Measurements from ENCODE around the gene TSEN15.
A peak's percentile ranks its signal among the peaks of the same experiment; 100 is the strongest.

The TSEN15 gene

GRCh38 chr1:184052194-184052559 lies 647 bp downstream of the TSEN15 start:
- DNase-seq, result no peak

- DNase-seq, result no peak
Observed at GRCh38 chr1:184052750-184053149, 1.2 kb downstream of the TSEN15 start.

- DNase-seq, result no peak
Observed at GRCh38 chr1:184053881-184054280, 2.4 kb downstream of the TSEN15 start.

- no peak for DNase-seq
Observed at GRCh38 chr1:184056921-184057555, 5.5 kb downstream of the TSEN15 start.

- DNase-seq, result no peak
Observed at GRCh38 chr1:184059887-184060286, 8.4 kb downstream of the TSEN15 start.

- DNase-seq, result no peak
Observed at GRCh38 chr1:184060316-184060715, 8.8 kb downstream of the TSEN15 start.

- no peak for DNase-seq
Observed at GRCh38 chr1:184061396-184062003, 10.0 kb downstream of the TSEN15 start.

- no peak for DNase-seq
Observed at GRCh38 chr1:184062640-184063286, 11.2 kb downstream of the TSEN15 start.

- DNase-seq, result no peak
Observed at GRCh38 chr1:184065559-184065958, 14.0 kb downstream of the TSEN15 start.

GRCh38 chr1:184068354-184068753 lies 16.8 kb downstream of the TSEN15 start:
- DNase-seq, result no peak

- DNase-seq, result no peak
Observed at GRCh38 chr1:184069675-184070074, 18.1 kb downstream of the TSEN15 start.

GRCh38 chr1:184072376-184072775 lies 20.8 kb downstream of the TSEN15 start:
- DNase-seq, result no peak

GRCh38 chr1:184074383-184074782 lies 22.9 kb downstream of the TSEN15 start:
- DNase-seq, result no peak

GRCh38 chr1:184075055-184076029 lies 23.8 kb downstream of the TSEN15 start:
- peak in 19 of 58 donors; percentile 0 to 77 (median 8) for DNase-seq

GRCh38 chr1:184078564-184079249 lies 27.2 kb downstream of the TSEN15 start:
- no peak for DNase-seq

- no peak for DNase-seq
Observed at GRCh38 chr1:184080309-184080708, 28.8 kb downstream of the TSEN15 start.

GRCh38 chr1:184082541-184083415 lies 31.2 kb downstream of the TSEN15 start:
- no peak for DNase-seq

- DNase-seq, result no peak
Observed at GRCh38 chr1:184085667-184086066, 34.1 kb downstream of the TSEN15 start.

GRCh38 chr1:184088037-184088436 lies 36.5 kb downstream of the TSEN15 start:
- DNase-seq, result no peak

- DNase-seq, result no peak
Observed at GRCh38 chr1:184093071-184093470, 41.5 kb downstream of the TSEN15 start.

All from anterior cingulate cortex (tissue), 58 donors.